ENCODE measurements around the gene TFCP2.

- TF ChIP-seq CTCF (conservative IDR thresholded peaks at IDR 0.05; ENCODE audit: low read depth, low read length) (no peak), EZH2 (IDR thresholded peaks at IDR 0.05; ENCODE audit: low read length, unreplicated experiment) (no peak)
These were observed 936 bp downstream of the TFCP2 start for GRCh38 chr12:51171884-51172514.
